H1 (cell line): ENCODE measurements around the gene MARK1. TPM values are rescaled to one million over a fixed set of nuclear protein-coding genes. Genes with fewer than 3 reads are reported as not detected.

Source experiments
- CTCF ChIA-PET: fragments of 300-600 bp; sonication (Branson Sonifier 250); formaldehyde crosslinking; loops from one replicate; lab custom pipeline; 2021; ENCODE audit not compliant: partially characterized antibody; lab: Charles Lee
- POLR2A ChIA-PET: fragments of 300-600 bp; sonication (Branson Sonifier 250); formaldehyde crosslinking; loops from one replicate; lab custom pipeline; 2021; ENCODE audit warnings: inconsistent platforms; ENCODE audit not compliant: partially characterized antibody; lab: Charles Lee
- DNase-seq, 2 experiments: peaks; one replicate each; pipeline versions ENCODE4 v3.0.0 to v3.0.0-alpha.2; 2010 to 2022; ENCODE audit warnings: low spot score in 2 of 2, low read depth in 1 of 2, mixed read lengths in 1 of 2
- FAIRE-seq: peaks from 2 replicates; lab custom pipeline; 2011; peaks lifted over from hg19 to GRCh38; lab: Jason Lieb, UNC
- H2AFZ ChIP-seq: 2 replicates; pipeline ENCODE4 v1.8.1; 2012; ENCODE audit warnings: low read length, inconsistent platforms
- H2AK5ac ChIP-seq: 2 replicates; pipeline ENCODE4 v1.6.1; 2013; ENCODE audit warnings: low read depth, low read length
- H2BK120ac ChIP-seq: replicated peaks from 2 replicates; pipeline ENCODE3; 2013; ENCODE audit warnings: low read depth, low read length, inconsistent platforms
- H2BK12ac ChIP-seq: 2 replicates; pipeline ENCODE4 v1.6.1; 2013; ENCODE audit warnings: low read depth, low read length
- H2BK15ac ChIP-seq: 2 replicates; pipeline ENCODE4 v1.6.1; 2013; ENCODE audit warnings: low read length
- H2BK20ac ChIP-seq: 2 replicates; pipeline ENCODE4 v1.6.1; 2013; ENCODE audit warnings: low read length
- H2BK5ac ChIP-seq: 2 replicates; pipeline ENCODE4 v1.6.1; 2013; ENCODE audit warnings: low read depth, low read length
- H3K14ac ChIP-seq: 2 replicates; pipeline ENCODE4 v1.6.1; 2013; ENCODE audit warnings: inconsistent platforms; ENCODE audit not compliant: insufficient read length
- H3K18ac ChIP-seq: 2 replicates; pipeline ENCODE4 v1.6.1; 2013; ENCODE audit warnings: low read length; ENCODE audit errors: extremely low read depth
- H3K23ac ChIP-seq: 2 replicates; pipeline ENCODE4 v1.6.1; 2013; ENCODE audit warnings: inconsistent platforms; ENCODE audit not compliant: insufficient read length
- H3K23me2 ChIP-seq: 2 replicates; pipeline ENCODE4 v1.6.1; 2013; ENCODE audit warnings: low read depth, low read length
- H3K27ac ChIP-seq: 2 replicates; pipeline ENCODE4 v1.6.1; 2011; ENCODE audit warnings: low read depth, low read length, inconsistent platforms
- H3K27me3 ChIP-seq, 4 experiments: replicated peaks in 1 of 4; 1 replicate in 1 of 4; 2 replicates in 3 of 4; pipeline versions ENCODE4 v1.6.1 to v1.8.1; 2011 to 2013; ENCODE audit warnings: low read length in 3 of 4, mild to moderate bottlenecking in 3 of 4, inconsistent platforms in 2 of 4, mixed read lengths in 2 of 4, moderate library complexity in 1 of 4; ENCODE audit not compliant: control insufficient read depth in 3 of 4, insufficient read depth in 3 of 4; ENCODE audit errors: extremely low read depth in 1 of 4
- H3K36me3 ChIP-seq, 4 experiments: 2 replicates each; pipeline versions ENCODE4 v1.6.1 to v1.8.1; 2011 to 2013; ENCODE audit warnings: mild to moderate bottlenecking in 4 of 4, low read length in 3 of 4, moderate library complexity in 2 of 4, control low read depth in 1 of 4, inconsistent platforms in 1 of 4; ENCODE audit not compliant: insufficient read depth in 4 of 4, control insufficient read depth in 2 of 4
- H3K4ac ChIP-seq: replicated peaks from 2 replicates; pipeline ENCODE3; 2013; ENCODE audit warnings: low read length, low read depth, mixed read lengths, inconsistent platforms; ENCODE audit not compliant: insufficient read length
- H3K4me1 ChIP-seq, 4 experiments: replicated peaks in 1 of 4; 1 replicate in 1 of 4; 2 replicates in 3 of 4; pipeline versions ENCODE4 v1.6.1 to v1.8.1; 2011 to 2013; ENCODE audit warnings: low read length in 3 of 4, inconsistent platforms in 2 of 4, mixed read lengths in 1 of 4; ENCODE audit not compliant: insufficient read depth in 4 of 4, control insufficient read depth in 3 of 4
- H3K4me2 ChIP-seq, 2 experiments: 2 replicates each; pipeline versions ENCODE4 v1.6.1 to v1.8.1; 2011 to 2013; ENCODE audit warnings: low read depth in 2 of 2, low read length in 2 of 2, control low read depth in 1 of 2, inconsistent platforms in 1 of 2, mild to moderate bottlenecking in 1 of 2; ENCODE audit not compliant: insufficient read depth in 1 of 2
- H3K4me3 ChIP-seq, 4 experiments: fragments of 200-600, 300-600 bp in 1 of 4; sonication (generic), shearing (Covaris generic), sonication (Bioruptor Twin) in 1 of 4; 2 replicates each; pipeline versions ENCODE4 v1.5.1 to v1.8.1; 2011 to 2016; ENCODE audit warnings: low read length in 4 of 4, low read depth in 3 of 4, control low read depth in 2 of 4, inconsistent platforms in 2 of 4, mild to moderate bottlenecking in 2 of 4, mixed read lengths in 1 of 4, moderate library complexity in 1 of 4; ENCODE audit not compliant: insufficient read depth in 2 of 4; ENCODE audit errors: extremely low read depth in 1 of 4
- H3K56ac ChIP-seq: replicated peaks from 2 replicates; pipeline ENCODE3; 2013; ENCODE audit warnings: low read depth, mild to moderate bottlenecking, mixed read lengths, low read length, inconsistent platforms; ENCODE audit not compliant: insufficient read length
- H3K79me1 ChIP-seq: 2 replicates; pipeline ENCODE4 v1.6.1; 2013; ENCODE audit warnings: low read depth, low read length, control low read depth
- H3K79me2 ChIP-seq, 2 experiments: 2 replicates each; pipeline versions ENCODE4 v1.6.1 to v1.8.1; 2012 to 2013; ENCODE audit warnings: low read length in 2 of 2, mild to moderate bottlenecking in 2 of 2, inconsistent platforms in 1 of 2; ENCODE audit not compliant: insufficient read depth in 2 of 2, control insufficient read depth in 1 of 2
- H3K9ac ChIP-seq, 4 experiments: replicated peaks in 1 of 4; 1 replicate in 1 of 4; 2 replicates in 3 of 4; pipeline versions ENCODE4 v1.6.1 to v1.8.1; 2011 to 2013; ENCODE audit warnings: low read depth in 3 of 4, low read length in 3 of 4, control low read depth in 2 of 4, mild to moderate bottlenecking in 2 of 4, moderate library complexity in 2 of 4, inconsistent platforms in 1 of 4; ENCODE audit errors: extremely low read depth in 1 of 4
- H3K9me3 ChIP-seq, 2 experiments: 2 replicates each; pipeline versions ENCODE4 v1.6.1 to v1.8.1; 2012 to 2013; ENCODE audit warnings: mild to moderate bottlenecking in 2 of 2, moderate library complexity in 2 of 2, control low read depth in 1 of 2, inconsistent platforms in 1 of 2, low read depth in 1 of 2, low read length in 1 of 2, mixed read lengths in 1 of 2; ENCODE audit not compliant: insufficient read depth in 2 of 2
- H4K20me1 ChIP-seq, 2 experiments: replicated peaks in 1 of 2; 2 replicates each; pipeline versions ENCODE3 to v1.8.1; 2011 to 2013; ENCODE audit warnings: inconsistent platforms in 2 of 2, low read length in 2 of 2, mild to moderate bottlenecking in 1 of 2; ENCODE audit not compliant: insufficient read depth in 2 of 2, control insufficient read depth in 1 of 2
- H4K5ac ChIP-seq: 2 replicates; pipeline ENCODE4 v1.6.1; 2013; ENCODE audit warnings: low read length, low read depth, mixed read lengths, inconsistent platforms; ENCODE audit not compliant: insufficient read length
- H4K8ac ChIP-seq: 2 replicates; pipeline ENCODE4 v1.8.0; 2013; ENCODE audit warnings: mild to moderate bottlenecking, moderate library complexity, low read length, inconsistent platforms; ENCODE audit not compliant: insufficient read depth; ENCODE audit errors: extremely low read depth
- H4K91ac ChIP-seq: replicated peaks from 2 replicates; pipeline ENCODE3; 2013; ENCODE audit warnings: low read length, mixed read lengths, inconsistent platforms; ENCODE audit not compliant: insufficient read length
- ASH2L ChIP-seq: fragments of 200-600, 300-600 bp; sonication (generic); IDR thresholded peaks from one replicate; pipeline ENCODE4 v1.7.1; 2017; ENCODE audit warnings: low read length
- CTBP2 ChIP-seq: IDR thresholded peaks from 2 replicates; pipeline ENCODE4 v1.7.0; 2011; ENCODE audit warnings: borderline replicate concordance, mild to moderate bottlenecking, moderate library complexity, mixed read lengths, low read length; ENCODE audit not compliant: insufficient read depth, insufficient read length
- KDM4A ChIP-seq: IDR thresholded peaks from one replicate; pipeline ENCODE4 v1.7.1; 2012; ENCODE audit warnings: low read depth, mild to moderate bottlenecking, moderate library complexity, low read length, inconsistent platforms; ENCODE audit not compliant: severe bottlenecking
- KDM5A ChIP-seq: fragments of 200-600 bp; IDR thresholded peaks from 2 replicates; pipeline ENCODE4 v1.7.1; 2012; ENCODE audit warnings: mild to moderate bottlenecking, low read length, inconsistent platforms, mixed read lengths
- PHF8 ChIP-seq: fragments of 200-600 bp; sonication (generic); conservative IDR thresholded peaks from 2 replicates; pipeline ENCODE4 v1.7.1; 2012; ENCODE audit warnings: low read depth, mild to moderate bottlenecking, inconsistent platforms, low read length, moderate library complexity
- POLR2A ChIP-seq, 2 experiments: IDR thresholded peaks; 1 replicate in 1 of 2; 2 replicates in 1 of 2; pipeline ENCODE4 v1.6.1; 2011; ENCODE audit warnings: low read depth in 2 of 2, low read length in 2 of 2, mild to moderate bottlenecking in 2 of 2; ENCODE audit errors: control extremely low read depth in 1 of 2
- RBBP5 ChIP-seq: IDR thresholded peaks from 2 replicates; pipeline ENCODE4 v1.7.1; 2012; ENCODE audit warnings: low read depth, mild to moderate bottlenecking, inconsistent platforms, low read length, moderate library complexity, borderline replicate concordance
- SIRT6 ChIP-seq: IDR thresholded peaks from one replicate; pipeline ENCODE4 v1.7.1; 2012; ENCODE audit warnings: low read length, inconsistent platforms
- TAF1 ChIP-seq: IDR thresholded peaks from 2 replicates; pipeline ENCODE4 v1.6.1; 2011; ENCODE audit warnings: mild to moderate bottlenecking, low read depth, low read length
- YY1 ChIP-seq: IDR thresholded peaks from 2 replicates; pipeline ENCODE4 v1.6.1; 2011; ENCODE audit warnings: low read depth, mild to moderate bottlenecking, low read length
- ZNF274 ChIP-seq: IDR thresholded peaks from 2 replicates; pipeline ENCODE4 v1.7.0; 2012; ENCODE audit warnings: low read length, borderline replicate concordance; ENCODE audit errors: extremely low read depth
- WGBS, 2 experiments: shearing (Covaris generic) in 1 of 2; methylation state at CpG; one replicate each; pipeline versions ENCODE4 v1.1.6 to v1.1.7; 2013 to 2015; ENCODE audit warnings: low lambda C conversion rate in 2 of 2, mixed read lengths in 2 of 2, inconsistent platforms in 1 of 2, low coverage in 1 of 2, missing lambda C conversion rate in 1 of 2; ENCODE audit not compliant: insufficient replicate concordance in 2 of 2, insufficient coverage in 1 of 2, insufficient read length in 1 of 2; ENCODE audit errors: extremely low coverage in 1 of 2, missing lambda C conversion rate in 1 of 2; 5-methylcytosine and 5-hydroxymethylcytosine counted together
- polyA plus RNA-seq, 7 experiments: library from polyadenylated mRNA; depleted of rRNA in 3 of 7; stranded (reverse) in 5 of 7; unstranded in 2 of 7; fragments of >200 nt in 5 of 7; fragments of 200-250 nt in 2 of 7; gene quantifications; 1 replicate in 5 of 7; 2 replicates in 1 of 7; 4 replicates in 1 of 7; pipeline versions ENCODE4 v1.2.1 to v1.2.3, GENCODE V29; 2011 to 2013; ENCODE audit warnings: missing spikeins in 2 of 7, mixed read lengths in 2 of 7
- total RNA-seq: library from RNA; stranded (reverse); fragmentation: NEBNext Ultra II Directional; extraction: Animal tissue kit (Norgen Biotek cat#: 25700); gene quantifications from 2 replicates; pipeline ENCODE4 v1.2.1, GENCODE V29; 2021

The MARK1 gene
- total and polyA plus RNA-seq, 2 of the 8 experiments (the other 6 are each of a cell fraction or from before 2014, with no cell fraction given): 5.5 to 20.5 TPM

GRCh38 chr1:220528679-220529501 is 954 bp downstream of the MARK1 start:
- peak overlapping the region; percentile 97; the same call in 1 of the 2 replicates for H4K8ac ChIP-seq
- H3K27ac ChIP-seq: peak overlapping the region; percentile 75
- no peak overlapping the region for H3K14ac ChIP-seq
- peak overlapping the region; percentile 63 for H4K5ac ChIP-seq
- peak overlapping the region; percentile 13 for H3K4ac ChIP-seq
- POLR2A ChIA-PET: interaction anchor here (1.0 kb wide), 1 partner anchor 46 kb away, joined by 3 read pairs; no protein-coding TSS in a partner anchor
- H3K36me3 ChIP-seq: no peaks in the 10 kb centered on the region
- no peak overlapping the region; the same call in 1 of the 2 replicates for H2BK12ac ChIP-seq
- H3K9me3 ChIP-seq: no peaks in the 10 kb centered on the region
- peak overlapping the region; percentile 91 to 96 for H3K4me2 ChIP-seq
- H2BK15ac ChIP-seq: peak overlapping the region; percentile 31; the same call in 1 of the 2 replicates
- FAIRE-seq (peak; percentile 28), DNase-seq (peak in 1 of 2 experiments; percentile 83)
- no peak overlapping the region; the same call in 1 of the 2 replicates for H2AK5ac ChIP-seq
- H3K56ac ChIP-seq: peak overlapping the region; percentile 51
- H3K9ac ChIP-seq: peak overlapping the region; percentile 92 to 96 (median 92)
- no peak overlapping the region for H3K23ac ChIP-seq
- peak overlapping the region; percentile 82; the same call in 1 of the 2 replicates for H2BK5ac ChIP-seq
- H3K27me3 ChIP-seq: no peaks in the 10 kb centered on the region
- peaks cover 3% of the 10 kb centered on the region; the same call in 1 of the 2 replicates for H3K79me1 ChIP-seq
- WGBS, 2 experiments: 1% methylated on average over 38 of the region's 55 CpGs; no CpG with 5 or more reads in 1 of the 2 experiments
- H3K4me3 ChIP-seq: peak overlapping the region; percentile 80 to 99 (median 90)
- TF ChIP-seq ASH2L (peak; percentile 97), YY1 (peak; percentile 91), ZNF274 (no peak), TAF1 (peak; percentile 67; the same call in 1 of the 2 replicates), CTBP2 (peak; percentile 31), KDM4A (peak; percentile 66), POLR2A (IDR thresholded peaks at IDR 0.05; ENCODE audit: control extremely low read depth in 1 of 2, low read depth in 2 of 2, low read length in 2 of 2) (peak in 1 of 2 experiments; percentile 62; a peak in 1 of 3 replicates), SIRT6 (no peak), RBBP5 (peak; percentile 94; the same call in 1 of the 2 replicates), PHF8 (peak; percentile 78), KDM5A (no peak)
- peaks cover 9 to 52% of the 10 kb centered on the region in 2 experiments; a peak in 3 of 4 replicates for H3K79me2 ChIP-seq
- H2BK120ac ChIP-seq: no peak overlapping the region
- H3K18ac ChIP-seq: peak overlapping the region; percentile 79
- H4K20me1 ChIP-seq: peaks cover 0 to 2% of the 10 kb centered on the region in 2 experiments
- CTCF ChIA-PET: interaction anchor here (1.2 to 1.9 kb wide), 3 partner anchors 15 to 311 kb away, joined by 3 to 7 read pairs (median 5); no protein-coding TSS in a partner anchor
- H3K23me2 ChIP-seq: peaks cover 12% of the 10 kb centered on the region
- peak overlapping the region; percentile 42; the same call in 1 of the 2 replicates for H2AFZ ChIP-seq
- H4K91ac ChIP-seq: peak overlapping the region; percentile 83
- H2BK20ac ChIP-seq: no peak overlapping the region
- peaks cover 2 to 8% (median 3%) of the 10 kb centered on the region in 4 experiments; a peak in 5 of 7 replicates for H3K4me1 ChIP-seq
